ENCODE measurements around the gene PARP12. TPM values are rescaled to one million over a fixed set of nuclear protein-coding genes. Genes with fewer than 3 reads are reported as not detected.

Gene PARP12
- total RNA-seq, 1 donor from 2014 or later: 26.9 TPM

- DNase-seq (ENCODE audit: extremely low spot score, unreplicated experiment): peak; percentile 32
- H3K36me3 Mint-ChIP-seq (ENCODE audit: unreplicated experiment): peaks cover 30% of the 10 kb centered on the region
- no peak overlapping the region for H3K27ac Mint-ChIP-seq (ENCODE audit: unreplicated experiment)
These were observed 17.1 kb downstream of the PARP12 start for GRCh38 chr7:140045697-140046096.

DNA sequence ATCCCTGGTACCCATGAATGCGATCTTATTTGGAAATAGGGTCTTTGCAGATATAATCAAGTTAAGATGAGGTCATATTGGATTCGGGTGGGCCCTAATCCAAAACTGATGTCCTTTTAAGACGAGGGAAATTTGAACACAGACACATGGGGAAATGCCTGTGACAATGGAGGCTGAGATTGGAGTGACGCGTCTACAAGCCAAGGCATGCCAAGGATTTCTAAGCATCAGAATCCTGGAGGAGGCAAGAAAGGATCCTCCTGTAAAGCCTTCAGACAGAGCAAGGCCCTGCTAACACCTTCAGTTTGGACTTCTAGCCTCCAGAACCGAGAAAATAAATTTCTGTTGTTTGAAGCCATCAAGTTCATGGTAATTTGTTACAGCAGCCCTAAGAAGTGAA lies 18.5 kb downstream of the PARP12 start:
- TF ChIP-seq, protein P1, sequence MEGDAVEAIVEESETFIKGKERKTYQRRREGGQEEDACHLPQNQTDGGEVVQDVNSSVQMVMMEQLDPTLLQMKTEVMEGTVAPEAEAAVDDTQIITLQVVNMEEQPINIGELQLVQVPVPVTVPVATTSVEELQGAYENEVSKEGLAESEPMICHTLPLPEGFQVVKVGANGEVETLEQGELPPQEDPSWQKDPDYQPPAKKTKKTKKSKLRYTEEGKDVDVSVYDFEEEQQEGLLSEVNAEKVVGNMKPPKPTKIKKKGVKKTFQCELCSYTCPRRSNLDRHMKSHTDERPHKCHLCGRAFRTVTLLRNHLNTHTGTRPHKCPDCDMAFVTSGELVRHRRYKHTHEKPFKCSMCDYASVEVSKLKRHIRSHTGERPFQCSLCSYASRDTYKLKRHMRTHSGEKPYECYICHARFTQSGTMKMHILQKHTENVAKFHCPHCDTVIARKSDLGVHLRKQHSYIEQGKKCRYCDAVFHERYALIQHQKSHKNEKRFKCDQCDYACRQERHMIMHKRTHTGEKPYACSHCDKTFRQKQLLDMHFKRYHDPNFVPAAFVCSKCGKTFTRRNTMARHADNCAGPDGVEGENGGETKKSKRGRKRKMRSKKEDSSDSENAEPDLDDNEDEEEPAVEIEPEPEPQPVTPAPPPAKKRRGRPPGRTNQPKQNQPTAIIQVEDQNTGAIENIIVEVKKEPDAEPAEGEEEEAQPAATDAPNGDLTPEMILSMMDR (IDR thresholded peaks at IDR 0.05): no peak
- no peak for DNase-seq (ENCODE audit: extremely low spot score, unreplicated experiment)
- Mint-ChIP-seq H3K4me1 (ENCODE audit: unreplicated experiment) (peaks cover 29% of the 10 kb centered on the region), H3K27ac (ENCODE audit: unreplicated experiment) (no peak overlapping the region), H3K27me3 (ENCODE audit: unreplicated experiment) (no peaks in the 10 kb centered on the region), H3K9me3 (ENCODE audit: unreplicated experiment) (no peaks in the 10 kb centered on the region), H3K4me3 (ENCODE audit: unreplicated experiment) (no peak overlapping the region), H3K36me3 (ENCODE audit: unreplicated experiment) (peaks cover 29% of the 10 kb centered on the region)

More at GRCh38 chr7:140045697-140046096, 17.1 kb downstream of the PARP12 start:
- Mint-ChIP-seq H3K4me3 (ENCODE audit: unreplicated experiment) (no peak overlapping the region), H3K27me3 (ENCODE audit: unreplicated experiment) (no peaks in the 10 kb centered on the region), H3K4me1 (ENCODE audit: unreplicated experiment) (peaks cover 37% of the 10 kb centered on the region), H3K9me3 (ENCODE audit: unreplicated experiment) (no peaks in the 10 kb centered on the region)
- TF ChIP-seq, protein P1 (IDR thresholded peaks at IDR 0.05): no peak

DNA sequence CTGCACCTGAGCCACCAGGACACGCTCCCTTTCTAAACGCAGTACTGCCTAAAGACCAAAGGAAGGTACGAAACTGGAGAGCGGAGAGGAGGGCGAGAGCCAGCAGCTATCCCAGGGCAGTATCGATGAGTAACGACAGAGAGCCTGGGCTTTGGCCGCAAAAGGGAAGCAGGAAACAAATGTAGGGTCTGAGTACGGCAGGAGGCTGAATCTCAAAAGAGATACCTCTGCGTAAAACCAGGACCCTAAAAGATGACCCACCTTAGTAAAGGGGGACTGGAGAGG lies 20.4 kb downstream of the PARP12 start:
- DNase-seq (ENCODE audit: extremely low spot score, unreplicated experiment): peak; percentile 64
- H3K9me3 Mint-ChIP-seq (ENCODE audit: unreplicated experiment): no peaks in the 10 kb centered on the region
- peaks cover 32% of the 10 kb centered on the region for H3K36me3 Mint-ChIP-seq (ENCODE audit: unreplicated experiment)
- TF ChIP-seq, protein P1 (IDR thresholded peaks at IDR 0.05): no peak
- peaks cover 35% of the 10 kb centered on the region for H3K4me1 Mint-ChIP-seq (ENCODE audit: unreplicated experiment)
- H3K27me3 Mint-ChIP-seq (ENCODE audit: unreplicated experiment): no peaks in the 10 kb centered on the region
- H3K27ac Mint-ChIP-seq (ENCODE audit: unreplicated experiment): peak overlapping the region; percentile 71
- H3K4me3 Mint-ChIP-seq (ENCODE audit: unreplicated experiment): no peak overlapping the region

DNA sequence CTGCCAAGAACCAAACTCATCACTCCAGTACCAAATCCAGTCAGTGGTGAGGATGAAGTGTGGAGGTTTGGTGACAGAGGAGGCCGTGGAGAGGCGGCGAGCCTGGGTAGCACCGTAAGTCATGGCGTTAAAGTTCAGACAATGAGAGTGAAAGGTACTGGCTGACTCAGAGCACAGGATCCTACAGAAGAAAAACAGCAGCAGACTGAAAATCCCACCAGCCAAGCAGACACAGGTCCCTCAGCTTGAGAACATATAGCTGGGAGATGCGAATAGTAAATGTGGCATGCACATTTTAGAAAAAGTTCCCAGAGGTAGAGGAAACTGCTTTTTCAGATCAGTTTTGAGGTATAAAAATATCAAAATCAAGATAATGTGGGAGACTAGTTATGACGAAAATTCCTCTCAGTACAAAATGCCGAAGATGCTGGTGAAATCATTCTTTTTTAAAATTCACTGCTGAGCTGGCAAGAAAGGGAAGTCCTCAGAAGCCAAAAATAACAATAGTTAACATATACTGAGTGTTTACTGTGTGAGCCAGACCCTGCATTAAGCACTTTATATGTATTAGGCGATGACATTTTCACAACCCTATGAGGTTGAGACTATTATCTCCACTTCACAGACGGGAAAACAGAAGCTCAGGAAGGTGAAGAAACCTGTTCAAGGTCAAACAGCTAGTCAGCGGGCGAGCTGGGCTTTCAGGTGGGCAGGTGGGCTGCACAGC lies 20.9 kb downstream of the PARP12 start:
- Mint-ChIP-seq H3K36me3 (ENCODE audit: unreplicated experiment) (peaks cover 33% of the 10 kb centered on the region), H3K27me3 (ENCODE audit: unreplicated experiment) (no peaks in the 10 kb centered on the region), H3K27ac (ENCODE audit: unreplicated experiment) (peak overlapping the region; percentile 71), H3K4me3 (ENCODE audit: unreplicated experiment) (peak overlapping the region; percentile 10), H3K9me3 (ENCODE audit: unreplicated experiment) (no peaks in the 10 kb centered on the region), H3K4me1 (ENCODE audit: unreplicated experiment) (peaks cover 35% of the 10 kb centered on the region)
- TF ChIP-seq, protein P1 (IDR thresholded peaks at IDR 0.05): no peak
- peak; percentile 23 for DNase-seq (ENCODE audit: extremely low spot score, unreplicated experiment)

- H3K9me3 Mint-ChIP-seq (ENCODE audit: unreplicated experiment): no peaks in the 10 kb centered on the region
- no peak overlapping the region for H3K4me3 Mint-ChIP-seq (ENCODE audit: unreplicated experiment)
- H3K4me1 Mint-ChIP-seq (ENCODE audit: unreplicated experiment): peaks cover 39% of the 10 kb centered on the region
- TF ChIP-seq, protein P1 (IDR thresholded peaks at IDR 0.05): no peak
- peak; percentile 46 for DNase-seq (ENCODE audit: extremely low spot score, unreplicated experiment)
- no peaks in the 10 kb centered on the region for H3K27me3 Mint-ChIP-seq (ENCODE audit: unreplicated experiment)
- peaks cover 38% of the 10 kb centered on the region for H3K36me3 Mint-ChIP-seq (ENCODE audit: unreplicated experiment)
- no peak overlapping the region for H3K27ac Mint-ChIP-seq (ENCODE audit: unreplicated experiment)
These were observed 22.9 kb downstream of the PARP12 start for GRCh38 chr7:140039896-140040295.
